Left ventricle myocardium inferior (tissue), 1 donor: Measurements from ENCODE around the gene ATP11C. TPM values are rescaled to one million over a fixed set of nuclear protein-coding genes. Genes with fewer than 3 reads are reported as not detected.

Source experiments
- DNase-seq: peaks from one replicate; pipeline ENCODE4 v3.0.0-alpha.2; 2020
- H3K27ac ChIP-seq: fragments of 200-600 bp; replicated peaks from 2 replicates; pipeline ENCODE4 v1.8.0; 2021
- H3K27me3 ChIP-seq: fragments of 200-600 bp; 2 replicates; pipeline ENCODE4 v1.8.0; 2021; ENCODE audit warnings: low read depth
- H3K36me3 ChIP-seq: fragments of 200-600 bp; 2 replicates; pipeline ENCODE4 v1.8.0; 2021
- H3K4me1 ChIP-seq: fragments of 200-600 bp; 2 replicates; pipeline ENCODE4 v1.8.0; 2021
- H3K4me3 ChIP-seq: fragments of 200-600 bp; 2 replicates; pipeline ENCODE4 v1.8.0; 2021; ENCODE audit warnings: mild to moderate bottlenecking, moderate library complexity
- H3K9me3 ChIP-seq: fragments of 200-600 bp; replicated peaks from 2 replicates; pipeline ENCODE4 v1.8.0; 2021
- intact Hi-C: fragments of 100-400 bp; cut with micrococcal nuclease; formaldehyde crosslinking; loops from one replicate; pipeline ENCODE4 v1.11.0; 2022
- total RNA-seq: library from RNA; stranded (reverse); fragmentation: NEBNext Ultra II Directional; extraction: Animal tissue kit (Norgen Biotek cat#: 25700); gene quantifications from one replicate; pipeline ENCODE4 v1.2.1, GENCODE V29; 2021
- TF ChIP-seq, protein P1 (sequence below): fragments of 200-600 bp; IDR thresholded peaks from 2 replicates; pipeline ENCODE4 v1.8.0; 2021; ENCODE audit warnings: antibody characterized with exemption, mild to moderate bottlenecking, borderline replicate concordance
- donor health status: DM: no; HTN: yes; CAD: no; lungs with severe emphysema.

Gene ATP11C
- total RNA-seq, 1 donor from 2014 or later = 3.7 TPM

DNA sequence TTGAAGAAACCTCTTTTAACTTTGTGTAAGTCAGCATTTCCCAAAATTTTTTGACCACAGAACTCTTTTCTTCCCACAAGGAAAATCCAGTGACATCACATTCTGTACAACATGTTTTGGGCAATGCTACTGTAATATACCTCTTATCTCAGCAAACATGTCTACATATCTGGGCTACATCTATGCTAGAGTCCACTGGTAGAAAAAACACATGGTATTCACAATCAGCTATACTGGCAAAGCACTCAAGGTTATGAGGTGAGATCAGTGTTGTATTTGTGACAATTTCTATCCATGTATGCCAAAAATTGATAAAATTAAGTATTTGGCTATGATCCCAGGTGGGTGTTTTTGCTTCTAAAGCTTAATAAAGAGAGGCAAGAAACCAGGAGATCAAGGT lies 98.0 kb downstream of the ATP11C start:
- Histone ChIP-seq H3K9me3 (peaks cover 8% of the 10 kb centered on the region), H3K36me3 (no peaks in the 10 kb centered on the region), H3K27ac (no peak overlapping the region), H3K4me3 (no peak overlapping the region), H3K27me3 (no peaks in the 10 kb centered on the region), H3K4me1 (peaks cover 23% of the 10 kb centered on the region)
- TF ChIP-seq, protein P1, sequence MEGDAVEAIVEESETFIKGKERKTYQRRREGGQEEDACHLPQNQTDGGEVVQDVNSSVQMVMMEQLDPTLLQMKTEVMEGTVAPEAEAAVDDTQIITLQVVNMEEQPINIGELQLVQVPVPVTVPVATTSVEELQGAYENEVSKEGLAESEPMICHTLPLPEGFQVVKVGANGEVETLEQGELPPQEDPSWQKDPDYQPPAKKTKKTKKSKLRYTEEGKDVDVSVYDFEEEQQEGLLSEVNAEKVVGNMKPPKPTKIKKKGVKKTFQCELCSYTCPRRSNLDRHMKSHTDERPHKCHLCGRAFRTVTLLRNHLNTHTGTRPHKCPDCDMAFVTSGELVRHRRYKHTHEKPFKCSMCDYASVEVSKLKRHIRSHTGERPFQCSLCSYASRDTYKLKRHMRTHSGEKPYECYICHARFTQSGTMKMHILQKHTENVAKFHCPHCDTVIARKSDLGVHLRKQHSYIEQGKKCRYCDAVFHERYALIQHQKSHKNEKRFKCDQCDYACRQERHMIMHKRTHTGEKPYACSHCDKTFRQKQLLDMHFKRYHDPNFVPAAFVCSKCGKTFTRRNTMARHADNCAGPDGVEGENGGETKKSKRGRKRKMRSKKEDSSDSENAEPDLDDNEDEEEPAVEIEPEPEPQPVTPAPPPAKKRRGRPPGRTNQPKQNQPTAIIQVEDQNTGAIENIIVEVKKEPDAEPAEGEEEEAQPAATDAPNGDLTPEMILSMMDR = no peak
- DNase-seq = no peak
- intact Hi-C loops = no loop called here

DNA sequence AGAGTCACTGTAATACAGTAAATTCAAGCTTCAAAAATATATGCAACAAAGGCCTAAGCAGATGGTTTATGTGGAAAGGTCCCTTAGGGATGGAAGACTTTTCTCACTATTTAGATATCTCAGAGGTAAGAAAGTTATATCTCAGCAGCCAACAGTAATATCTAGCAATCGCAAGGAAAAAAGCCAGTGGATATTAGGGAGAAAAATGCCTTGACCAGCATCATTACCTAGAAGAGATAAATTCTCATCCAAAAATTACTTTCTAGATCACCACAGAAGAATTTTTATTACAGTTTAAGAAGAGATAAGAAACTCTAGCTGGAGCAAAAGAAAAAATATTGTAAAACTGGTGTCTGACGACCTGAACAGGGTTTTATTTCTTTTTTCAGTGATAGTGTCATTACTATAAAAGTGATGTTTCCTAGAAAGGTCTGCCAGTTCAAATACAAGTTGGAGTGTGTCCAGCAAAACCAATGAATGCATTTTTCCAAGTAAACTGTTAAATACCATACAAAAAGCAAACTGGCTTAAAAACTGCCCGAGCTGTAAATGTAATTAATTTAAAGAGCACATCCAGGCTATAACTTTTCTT lies 100.0 kb downstream of the ATP11C start:
- Histone ChIP-seq H3K27ac (no peak overlapping the region), H3K36me3 (no peaks in the 10 kb centered on the region), H3K4me1 (peaks cover 40% of the 10 kb centered on the region), H3K4me3 (no peak overlapping the region), H3K27me3 (no peaks in the 10 kb centered on the region), H3K9me3 (no peaks in the 10 kb centered on the region)
- no peak for DNase-seq
- intact Hi-C loops = no loop called here
- TF ChIP-seq, protein P1 = no peak

DNA sequence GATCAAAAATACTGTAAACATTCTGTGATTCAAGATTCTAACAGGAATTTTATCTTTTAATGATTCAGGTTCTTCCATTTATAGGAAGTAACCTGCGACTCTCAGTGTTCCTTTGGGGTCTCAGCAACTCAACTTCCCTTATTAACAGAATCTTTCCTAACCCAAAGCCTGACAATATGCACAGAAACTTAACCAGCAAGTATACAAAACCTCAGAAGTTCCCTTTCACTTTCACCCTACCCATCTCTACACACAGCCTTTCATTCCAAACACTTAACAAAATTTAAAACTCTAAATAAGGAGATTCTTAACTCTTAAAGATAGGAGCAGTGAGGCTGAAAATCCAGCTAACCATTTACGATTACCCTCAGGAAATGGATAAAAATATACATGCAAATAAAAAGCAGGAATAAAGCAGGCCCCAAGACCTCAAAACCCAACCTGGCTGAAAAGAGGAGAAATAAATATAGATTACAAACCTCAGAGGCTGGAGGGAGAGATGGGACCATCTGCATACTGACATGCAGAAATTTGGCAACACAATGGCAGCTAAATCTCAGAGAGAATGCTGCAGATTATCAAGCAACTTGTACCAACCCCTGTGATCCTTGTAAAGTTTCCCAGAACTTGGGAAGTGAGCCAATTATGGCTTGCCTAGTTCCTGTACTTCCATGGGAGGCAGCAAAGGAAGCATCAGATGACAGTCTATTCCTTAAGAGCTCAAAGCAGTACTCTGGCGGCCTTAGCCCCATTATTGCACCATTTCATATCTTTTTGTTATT lies 101.0 kb downstream of the ATP11C start:
- Histone ChIP-seq H3K27me3 (no peaks in the 10 kb centered on the region), H3K9me3 (no peaks in the 10 kb centered on the region), H3K27ac (peak overlapping the region; percentile 33), H3K4me3 (no peak overlapping the region), H3K36me3 (no peaks in the 10 kb centered on the region), H3K4me1 (peaks cover 42% of the 10 kb centered on the region)
- TF ChIP-seq, protein P1 = no peak
- intact Hi-C loops = no loop called here
- DNase-seq = no peak

DNA sequence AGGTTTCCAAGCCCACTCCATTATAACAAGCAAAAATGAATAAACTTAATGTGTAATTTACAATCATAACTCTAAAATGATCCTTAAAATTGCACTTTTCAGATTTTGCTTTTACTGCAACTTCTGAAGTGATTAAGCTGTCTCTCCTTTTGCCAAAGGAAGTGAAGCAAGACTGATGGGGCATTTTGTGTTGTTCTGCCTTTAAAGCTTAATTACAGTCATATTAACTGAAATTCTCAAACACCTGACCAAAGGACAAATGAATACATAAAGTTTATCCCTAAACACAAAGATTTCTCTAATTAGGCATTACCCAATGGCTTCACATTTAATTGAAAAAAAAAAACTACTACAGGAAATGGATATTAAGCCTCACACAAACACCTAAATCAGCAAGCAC lies 101.8 kb downstream of the ATP11C start:
- no peaks in the 10 kb centered on the region for H3K36me3 ChIP-seq
- intact Hi-C loops = no loop called here
- no peaks in the 10 kb centered on the region for H3K27me3 ChIP-seq
- TF ChIP-seq, protein P1 = no peak
- H3K9me3 ChIP-seq = no peaks in the 10 kb centered on the region
- H3K27ac ChIP-seq = peak overlapping the region; percentile 33
- peaks cover 51% of the 10 kb centered on the region for H3K4me1 ChIP-seq
- no peak for DNase-seq
- H3K4me3 ChIP-seq = no peak overlapping the region

DNA sequence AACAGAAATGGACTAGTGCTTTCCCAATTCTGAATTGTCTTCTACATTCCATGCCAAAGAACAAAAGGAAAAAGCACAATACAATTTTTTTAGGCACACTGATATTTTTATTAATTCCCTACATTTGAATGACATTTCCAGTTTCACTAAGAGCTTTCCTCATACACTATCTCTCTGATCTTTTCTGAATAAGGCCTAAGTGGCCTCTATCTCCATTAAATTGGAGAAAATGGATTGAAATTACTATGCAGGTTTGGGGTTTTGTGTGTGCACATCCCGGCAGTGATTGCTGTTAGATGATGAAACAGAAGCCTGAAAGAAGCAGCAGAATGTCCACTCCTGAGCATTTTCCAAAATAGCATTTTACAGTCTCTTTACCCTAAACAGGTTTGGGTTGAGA lies 104.0 kb downstream of the ATP11C start:
- H3K4me1 ChIP-seq = peaks cover 59% of the 10 kb centered on the region
- intact Hi-C loops = no loop called here

More for the DNA sequence above, 104.0 kb downstream of the ATP11C start:
- TF ChIP-seq, protein P1 = no peak
- no peak overlapping the region for H3K27ac ChIP-seq
- no peak overlapping the region for H3K4me3 ChIP-seq
- no peaks in the 10 kb centered on the region for H3K27me3 ChIP-seq
- H3K36me3 ChIP-seq = no peaks in the 10 kb centered on the region
- no peak for DNase-seq
- H3K9me3 ChIP-seq = no peaks in the 10 kb centered on the region
